Natural killer cell (primary cell): Measurements from ENCODE around the gene IQCK. TPM values are rescaled to one million over a fixed set of nuclear protein-coding genes. Genes with fewer than 3 reads are reported as not detected.

ENCODE experiments used
- ATAC-seq, 3 donors: fragments of 150-1000 bp in 2 of 3; fragments of 200-7000 bp in 1 of 3; cut with Tn5 transposase; 1 replicate in 1 of 3; 2 replicates in 2 of 3; pipeline ENCODE4 v1.10.0; 2021; ENCODE audit warnings: mild to moderate bottlenecking in 2 of 3, moderate library complexity in 2 of 3
- DNase-seq, 2 donors: peaks; one replicate each; pipeline versions ENCODE4 v3.0.0 to v3.0.0-alpha.2; 2013 to 2021; ENCODE audit warnings: mixed read lengths in 1 of 2
- H3K27ac ChIP-seq: one replicate; pipeline ENCODE4 v1.5.1; 2013; ENCODE audit warnings: mild to moderate bottlenecking, low read length
- H3K27me3 ChIP-seq: one replicate; pipeline ENCODE4 v1.6.1; 2013; ENCODE audit warnings: low read length; ENCODE audit not compliant: control insufficient read depth, insufficient read depth
- H3K36me3 ChIP-seq: one replicate; pipeline ENCODE4 v1.6.1; 2013; ENCODE audit warnings: low read length; ENCODE audit not compliant: control insufficient read depth, insufficient read depth
- H3K4me1 ChIP-seq: one replicate; pipeline ENCODE4 v1.6.1; 2013; ENCODE audit warnings: low read length; ENCODE audit not compliant: control insufficient read depth, insufficient read depth
- H3K4me3 ChIP-seq: one replicate; pipeline ENCODE4 v1.5.1; 2013; ENCODE audit warnings: low read length
- H3K9me3 ChIP-seq: one replicate; pipeline ENCODE4 v1.6.1; 2013; ENCODE audit warnings: low read length; ENCODE audit not compliant: control insufficient read depth, insufficient read depth
- H3K27ac Mint-ChIP-seq, 2 donors: one replicate each; pipeline ENCODE4 v1.8.0; 2022; ENCODE audit warnings: mild to moderate bottlenecking in 2 of 2, mixed read lengths in 2 of 2, moderate library complexity in 1 of 2
- H3K27me3 Mint-ChIP-seq, 2 donors: one replicate each; pipeline ENCODE4 v1.8.0; 2022; ENCODE audit warnings: low read depth in 2 of 2, mixed read lengths in 2 of 2
- H3K36me3 Mint-ChIP-seq: one replicate; pipeline ENCODE4 v1.8.0; 2022; ENCODE audit warnings: mixed read lengths
- H3K4me1 Mint-ChIP-seq, 2 donors: one replicate each; pipeline ENCODE4 v1.8.0; 2022; ENCODE audit warnings: mixed read lengths in 2 of 2
- H3K4me3 Mint-ChIP-seq: one replicate; pipeline ENCODE4 v1.8.0; 2022; ENCODE audit warnings: mild to moderate bottlenecking, moderate library complexity, mixed read lengths
- H3K9me3 Mint-ChIP-seq, 2 donors: one replicate each; pipeline ENCODE4 v1.8.0; 2022; ENCODE audit warnings: mixed read lengths in 2 of 2
- CTCF ChIP-seq: fragments of 200-600 bp; IDR thresholded peaks from one replicate; pipeline ENCODE4 v1.8.0; 2022; ENCODE audit warnings: antibody characterized with exemption
- WGBS: methylation state at CpG from one replicate; pipeline ENCODE4 v1.1.7; 2013; ENCODE audit warnings: missing lambda C conversion rate; ENCODE audit not compliant: insufficient coverage; 5-methylcytosine and 5-hydroxymethylcytosine counted together
- intact Hi-C: fragments of 100-400 bp; cut with micrococcal nuclease; formaldehyde crosslinking; loops from one replicate; pipeline ENCODE4 v1.14.2; 2022
- total RNA-seq, 4 donors: library from RNA; stranded (reverse); fragments of 120-200 nt in 1 of 4; gene quantifications; one replicate each; pipeline versions ENCODE4 v1.2.3 to v1.2.4, GENCODE V29; 2013 to 2022

Gene IQCK
- total RNA-seq, 3 donors from 2014 or later (not counting 1 experiment from before 2014, with no cell fraction given) = 0.38 to 1.8 (median 0.68) TPM

DNA sequence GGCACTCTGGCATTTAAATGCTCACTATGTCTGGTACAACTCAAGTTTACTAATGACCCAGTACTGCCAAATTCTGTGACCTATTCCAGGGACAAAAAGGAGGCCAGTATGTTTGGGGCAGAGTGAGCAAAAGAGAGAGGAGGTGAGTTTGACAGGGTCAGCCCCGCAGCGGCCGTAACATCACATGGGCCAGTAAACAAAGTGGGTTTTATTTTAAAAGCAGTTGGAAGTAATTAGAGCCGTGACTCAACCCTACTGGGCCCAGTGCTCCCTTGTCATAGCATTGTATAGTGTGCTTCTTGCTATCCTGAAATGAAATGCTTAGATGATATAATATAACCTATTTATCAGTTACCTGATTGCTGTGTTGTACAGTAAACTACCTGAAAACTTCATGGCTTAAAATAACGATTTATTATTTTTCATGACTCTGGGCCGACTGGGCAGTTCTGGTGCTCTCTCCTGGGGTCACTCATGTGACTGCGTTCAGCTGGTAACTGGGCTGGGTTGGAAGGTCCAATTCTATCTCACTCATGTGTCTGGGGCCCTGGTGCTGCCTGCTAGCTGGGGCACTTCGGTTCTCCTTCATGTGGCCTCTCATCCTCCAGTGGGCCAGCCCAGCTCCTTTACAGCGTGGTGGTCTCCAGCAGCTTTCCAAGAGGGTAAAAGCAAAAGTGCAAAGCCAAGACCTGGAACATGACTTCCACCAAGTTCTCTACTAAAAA is 27.4 kb downstream of the IQCK start:
- no peak overlapping the region for H3K27ac ChIP-seq
- DNase-seq (no peak), ATAC-seq (no peak)
- intact Hi-C loops = no loop called here
- no peaks in the 10 kb centered on the region for H3K4me1 ChIP-seq
- no peak for TF ChIP-seq CTCF
- H3K27me3 ChIP-seq = no peaks in the 10 kb centered on the region
- Mint-ChIP-seq H3K36me3 (no peaks in the 10 kb centered on the region), H3K4me3 (no peak overlapping the region), H3K4me1 (no peaks in the 10 kb centered on the region), H3K9me3 (no peaks in the 10 kb centered on the region), H3K27me3 (peaks cover under 1 to 4% of the 10 kb centered on the region in 2 donors), H3K27ac (no peak overlapping the region)
- no peak overlapping the region for H3K4me3 ChIP-seq
- 91% methylated on average over 9 of the region's 9 CpGs for WGBS
- no peaks in the 10 kb centered on the region for H3K36me3 ChIP-seq
- no peaks in the 10 kb centered on the region for H3K9me3 ChIP-seq

DNA sequence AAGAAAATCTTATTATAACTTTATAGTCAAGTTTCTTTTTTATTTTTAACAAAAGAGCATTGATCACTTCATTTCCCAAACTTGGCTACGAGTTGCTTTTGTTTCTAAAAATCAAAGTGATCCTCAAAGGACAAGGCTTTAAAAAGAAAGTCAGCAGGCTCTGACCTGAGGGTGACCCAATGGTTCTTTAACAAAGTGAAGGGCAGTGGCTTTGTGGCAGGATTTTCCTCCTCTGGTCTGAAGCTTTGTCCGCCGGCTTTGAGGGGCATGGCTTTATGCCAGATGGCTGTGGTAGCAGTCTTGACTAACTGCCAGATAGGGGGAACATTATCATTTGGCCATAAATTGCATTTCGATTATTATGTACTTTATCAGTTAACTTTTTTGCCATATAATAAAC is 28.5 kb downstream of the IQCK start:
- H3K4me1 Mint-ChIP-seq = no peaks in the 10 kb centered on the region
- peaks cover 0 to 4% of the 10 kb centered on the region in 2 donors for H3K27me3 Mint-ChIP-seq
- no peaks in the 10 kb centered on the region for H3K27me3 ChIP-seq
- no peak for ATAC-seq
- 6% methylated on average over 4 of the region's 4 CpGs for WGBS
- no peak overlapping the region for H3K27ac Mint-ChIP-seq
- no peaks in the 10 kb centered on the region for H3K9me3 ChIP-seq
- H3K4me3 Mint-ChIP-seq = no peak overlapping the region
- H3K9me3 Mint-ChIP-seq = no peaks in the 10 kb centered on the region
- H3K4me1 ChIP-seq = no peaks in the 10 kb centered on the region
- intact Hi-C loops = no loop called here
- no peaks in the 10 kb centered on the region for H3K36me3 ChIP-seq
- no peak overlapping the region for H3K4me3 ChIP-seq
- H3K36me3 Mint-ChIP-seq = no peaks in the 10 kb centered on the region
- TF ChIP-seq CTCF = no peak
- no peak overlapping the region for H3K27ac ChIP-seq
- DNase-seq = no peak

- H3K27ac Mint-ChIP-seq = no peak overlapping the region
- DNase-seq = no peak
- no peak overlapping the region for H3K4me3 Mint-ChIP-seq
- peaks cover 0 to 4% of the 10 kb centered on the region in 2 donors for H3K27me3 Mint-ChIP-seq
- no peaks in the 10 kb centered on the region for H3K36me3 ChIP-seq
- no peaks in the 10 kb centered on the region for H3K9me3 Mint-ChIP-seq
- no peak for ATAC-seq
- no peaks in the 10 kb centered on the region for H3K4me1 Mint-ChIP-seq
- intact Hi-C loops = no loop called here
- no peaks in the 10 kb centered on the region for H3K27me3 ChIP-seq
- no peak for TF ChIP-seq CTCF
- WGBS = 86% methylated on average over 1 of the region's 2 CpGs
- no peaks in the 10 kb centered on the region for H3K36me3 Mint-ChIP-seq
- H3K4me1 ChIP-seq = no peaks in the 10 kb centered on the region
- H3K27ac ChIP-seq = no peak overlapping the region
- H3K9me3 ChIP-seq = no peaks in the 10 kb centered on the region
- H3K4me3 ChIP-seq = no peak overlapping the region
Measured at GRCh38 chr16:19748389-19749168, 30.5 kb downstream of the IQCK start.
